ENCODE data around the gene MAST2.

MAST2 gene

GRCh38 chr1:45982359-45982758 is 178.9 kb downstream of the MAST2 start:
- DNase-seq (ENCODE audit: low read depth) = no peak

- no peak for DNase-seq (ENCODE audit: low read depth)
These were observed 180.6 kb downstream of the MAST2 start for GRCh38 chr1:45983967-45984366.

- DNase-seq (ENCODE audit: low read depth) = no peak
These were observed 183.8 kb downstream of the MAST2 start for GRCh38 chr1:45987204-45987603.

GRCh38 chr1:45989249-45989648 is 185.8 kb downstream of the MAST2 start:
- DNase-seq (ENCODE audit: low read depth) = no peak

GRCh38 chr1:45994423-45994822 is 191.0 kb downstream of the MAST2 start:
- no peak for DNase-seq (ENCODE audit: low read depth)

GRCh38 chr1:45995298-45995697 is 191.9 kb downstream of the MAST2 start:
- no peak for DNase-seq (ENCODE audit: low read depth)

GRCh38 chr1:45998020-45998617 is 194.7 kb downstream of the MAST2 start:
- no peak for DNase-seq (ENCODE audit: low read depth)

- DNase-seq (ENCODE audit: low read depth) = no peak
These were observed 196.1 kb downstream of the MAST2 start for GRCh38 chr1:45999507-45999906.

- DNase-seq (ENCODE audit: low read depth) = no peak
These were observed 197.8 kb downstream of the MAST2 start for GRCh38 chr1:46001081-46001785.

GRCh38 chr1:46002551-46003150 is 199.2 kb downstream of the MAST2 start:
- DNase-seq (ENCODE audit: low read depth) = no peak

GRCh38 chr1:46003315-46003714 is 199.9 kb downstream of the MAST2 start:
- no peak for DNase-seq (ENCODE audit: low read depth)

GRCh38 chr1:46004492-46004891 is 201.1 kb downstream of the MAST2 start:
- DNase-seq (ENCODE audit: low read depth) = no peak

GRCh38 chr1:46005594-46005993 is 202.2 kb downstream of the MAST2 start:
- DNase-seq (ENCODE audit: low read depth) = no peak

GRCh38 chr1:46008585-46008984 is 205.2 kb downstream of the MAST2 start:
- DNase-seq (ENCODE audit: low read depth) = no peak

- no peak for DNase-seq (ENCODE audit: low read depth)
These were observed 207.2 kb downstream of the MAST2 start for GRCh38 chr1:46010611-46011010.

- DNase-seq (ENCODE audit: low read depth) = no peak
These were observed 207.8 kb downstream of the MAST2 start for GRCh38 chr1:46011121-46011695.

GRCh38 chr1:46012236-46012635 is 208.8 kb downstream of the MAST2 start:
- no peak for DNase-seq (ENCODE audit: low read depth)

- no peak for DNase-seq (ENCODE audit: low read depth)
These were observed 210.2 kb downstream of the MAST2 start for GRCh38 chr1:46013581-46013980.

GRCh38 chr1:46017876-46018503 is 214.6 kb downstream of the MAST2 start:
- DNase-seq (ENCODE audit: low read depth) = no peak

- DNase-seq (ENCODE audit: low read depth) = no peak
These were observed 215.9 kb downstream of the MAST2 start for GRCh38 chr1:46019348-46019747.

GRCh38 chr1:46020010-46020409 is 216.6 kb downstream of the MAST2 start:
- DNase-seq (ENCODE audit: low read depth) = no peak

Measured in GM04504 (cell line).